Activated CD4-positive, alpha-beta T cell treated with anti-CD3 and anti-CD28 coated beads, Interleukin-2, amount 10 ng/mL, durations not matched to agents 7 days and 5 days (primary cell): ENCODE measurements around the gene PTK6. TPM values are rescaled to one million over a fixed set of nuclear protein-coding genes. Genes with fewer than 3 reads are reported as not detected.

Experiments used
- CTCF ChIA-PET: fragments of 350-600 bp; sonication (Branson Sonifier 250); formaldehyde crosslinking; loops from one replicate; lab custom pipeline; 2021; ENCODE audit warnings: antibody characterized with exemption; lab: Charles Lee
- POLR2A ChIA-PET: fragments of 350-600 bp; sonication (Branson Sonifier 250); formaldehyde crosslinking; loops from one replicate; lab custom pipeline; 2021; ENCODE audit warnings: antibody characterized with exemption; lab: Charles Lee
- DNase-seq: peaks from one replicate; pipeline ENCODE4 v3.0.0-alpha.2; 2020
- H3K27ac Mint-ChIP-seq: one replicate; pipeline ENCODE4 v1.8.0; 2021; ENCODE audit warnings: mild to moderate bottlenecking, moderate library complexity, mixed read lengths
- H3K27me3 Mint-ChIP-seq: one replicate; pipeline ENCODE4 v1.8.0; 2021; ENCODE audit warnings: mixed read lengths
- H3K36me3 Mint-ChIP-seq: one replicate; pipeline ENCODE4 v1.8.0; 2021; ENCODE audit warnings: low read depth, mixed read lengths
- H3K4me1 Mint-ChIP-seq: one replicate; pipeline ENCODE4 v1.8.0; 2021; ENCODE audit warnings: mixed read lengths
- H3K4me3 Mint-ChIP-seq: one replicate; pipeline ENCODE4 v1.8.0; 2021; ENCODE audit warnings: mild to moderate bottlenecking, moderate library complexity, mixed read lengths
- H3K9me3 Mint-ChIP-seq: one replicate; pipeline ENCODE4 v1.8.0; 2021; ENCODE audit warnings: mixed read lengths
- total RNA-seq, 2 experiments: library from RNA; stranded (reverse); gene quantifications; one replicate each; pipeline ENCODE4 v1.2.3, GENCODE V29; 2021

PTK6 gene
- total RNA-seq, 2 experiments from 2014 or later: 0.71 to 0.74 TPM

- Mint-ChIP-seq H3K4me1 (peaks cover 24% of the 10 kb centered on the region), H3K4me3 (no peak overlapping the region), H3K27ac (no peak overlapping the region), H3K27me3 (no peaks in the 10 kb centered on the region), H3K9me3 (no peaks in the 10 kb centered on the region), H3K36me3 (peaks cover 27% of the 10 kb centered on the region)
- no peak for DNase-seq
- ChIA-PET POLR2A (no interaction called here), CTCF (interaction anchor here (0.9 to 2.3 kb wide), 4 partner anchors 20 to 91 kb away, joined by 3 to 8 read pairs (median 5); partner anchors contain the start of genes RTEL1 and SRMS)
Measured at GRCh38 chr20:63567136-63567385, 29.9 kb upstream of the PTK6 start.

- H3K27me3 Mint-ChIP-seq: no peaks in the 10 kb centered on the region
- no peak for DNase-seq
- POLR2A ChIA-PET: no interaction called here
- peaks cover 27% of the 10 kb centered on the region for H3K36me3 Mint-ChIP-seq
- no peak overlapping the region for H3K27ac Mint-ChIP-seq
- H3K4me3 Mint-ChIP-seq: no peak overlapping the region
- H3K9me3 Mint-ChIP-seq: no peaks in the 10 kb centered on the region
- CTCF ChIA-PET: interaction anchor here (1.3 to 1.6 kb wide), 2 partner anchors 12 to 69 kb away, joined by 3 to 4 read pairs; no protein-coding TSS in a partner anchor
- peaks cover 24% of the 10 kb centered on the region for H3K4me1 Mint-ChIP-seq
Measured at GRCh38 chr20:63566395-63567135, 29.4 kb upstream of the PTK6 start.

GRCh38 chr20:63565699-63566335 is 28.6 kb upstream of the PTK6 start:
- Mint-ChIP-seq H3K27me3 (no peaks in the 10 kb centered on the region), H3K36me3 (peaks cover 32% of the 10 kb centered on the region), H3K4me3 (no peak overlapping the region), H3K27ac (no peak overlapping the region), H3K9me3 (no peaks in the 10 kb centered on the region), H3K4me1 (peaks cover 24% of the 10 kb centered on the region)
- ChIA-PET CTCF (interaction anchor here (0.6 to 1.6 kb wide), 3 partner anchors 8 to 145 kb away, joined by 3 to 4 read pairs (median 3); partner anchors contain the start of gene HELZ2), POLR2A (no interaction called here)
- no peak for DNase-seq

DNA sequence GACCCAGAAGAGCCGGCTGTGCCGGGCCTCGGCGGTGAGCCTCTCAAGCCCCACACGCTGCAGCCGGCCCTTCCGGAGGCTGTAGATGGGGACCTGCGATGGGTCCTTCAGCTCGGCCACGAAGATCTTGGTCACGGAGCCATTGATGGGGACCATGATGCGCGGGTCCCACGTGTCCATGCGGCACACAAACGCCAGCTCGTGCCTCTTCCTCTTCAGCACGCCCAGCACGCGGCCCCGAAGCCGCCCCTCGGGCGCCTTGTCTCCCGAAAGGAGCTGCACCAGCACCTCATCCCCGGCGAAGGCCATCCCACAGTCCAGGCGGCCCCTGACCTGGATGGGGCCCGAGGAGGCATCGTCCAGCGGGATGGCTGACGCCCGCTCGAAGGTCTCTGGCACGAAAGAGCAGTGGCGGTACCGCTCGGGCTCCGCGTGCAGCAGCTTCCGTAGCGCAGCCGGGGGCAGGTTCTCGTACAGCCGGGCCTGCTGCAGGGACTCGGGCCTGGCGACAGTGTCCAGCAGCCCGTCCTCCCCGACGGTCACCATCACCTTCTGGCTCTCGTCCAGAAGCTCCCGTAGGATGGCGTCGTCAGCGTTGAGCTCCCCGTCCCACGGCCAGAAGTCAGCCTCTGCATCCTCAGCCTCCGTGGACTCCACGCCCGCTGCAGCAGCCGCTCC is 28.0 kb upstream of the PTK6 start:
- Mint-ChIP-seq H3K27ac (no peak overlapping the region), H3K27me3 (no peaks in the 10 kb centered on the region), H3K36me3 (peaks cover 38% of the 10 kb centered on the region), H3K4me1 (peaks cover 26% of the 10 kb centered on the region), H3K4me3 (no peak overlapping the region), H3K9me3 (peaks cover 2% of the 10 kb centered on the region)
- no peak for DNase-seq
- POLR2A ChIA-PET: no interaction called here
- CTCF ChIA-PET: interaction anchor here (0.6 to 1.6 kb wide), 4 partner anchors 9 to 145 kb away, joined by 3 to 5 read pairs (median 4); partner anchors contain the start of genes HELZ2 and PTK6

DNA sequence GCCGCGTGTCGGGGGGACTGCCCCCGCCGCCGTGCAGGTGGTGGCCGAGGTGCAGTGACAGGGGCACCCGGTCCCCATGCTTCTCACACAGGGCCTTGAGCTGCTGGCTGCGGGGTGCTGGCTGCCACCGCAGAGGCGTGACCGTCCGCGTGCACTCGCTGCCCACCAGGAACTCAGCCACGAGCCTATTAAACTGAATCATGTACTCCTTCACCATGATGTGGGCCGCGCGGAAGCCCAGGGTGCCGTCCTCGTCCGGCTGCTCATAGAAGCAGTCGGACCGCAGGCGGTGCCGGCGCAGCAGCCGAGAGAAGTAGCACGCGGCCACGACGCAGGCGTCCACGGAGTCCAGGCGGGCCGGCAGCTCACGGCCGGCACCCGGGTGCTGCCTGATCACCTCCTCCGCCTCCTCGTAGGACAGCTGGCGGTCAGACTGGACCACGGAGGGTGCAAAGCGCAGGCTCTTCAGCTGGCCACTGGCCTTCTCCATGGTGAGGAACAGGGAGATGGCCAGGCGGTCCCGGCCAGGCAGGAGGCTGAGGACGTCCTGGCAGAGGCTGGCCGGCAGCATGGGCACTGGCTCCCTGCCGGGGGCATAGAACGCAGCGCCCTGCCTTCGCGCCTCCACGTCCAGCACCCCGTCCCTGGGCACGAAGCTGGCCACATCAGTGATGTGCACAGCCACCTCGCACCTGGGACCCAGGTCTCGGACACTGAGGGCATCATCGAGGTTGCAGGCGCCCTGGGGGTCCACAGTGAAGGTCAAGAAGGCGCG is 27.0 kb upstream of the PTK6 start:
- Mint-ChIP-seq H3K27ac (no peak overlapping the region), H3K4me1 (peaks cover 22% of the 10 kb centered on the region), H3K4me3 (no peak overlapping the region), H3K36me3 (peaks cover 38% of the 10 kb centered on the region), H3K9me3 (peaks cover 2% of the 10 kb centered on the region), H3K27me3 (no peaks in the 10 kb centered on the region)
- DNase-seq: no peak
- ChIA-PET POLR2A (no interaction called here), CTCF (interaction anchor here (1.4 kb wide), 1 partner anchor 27 kb away, joined by 5 read pairs; the partner anchor contains the start of gene PTK6)

DNA sequence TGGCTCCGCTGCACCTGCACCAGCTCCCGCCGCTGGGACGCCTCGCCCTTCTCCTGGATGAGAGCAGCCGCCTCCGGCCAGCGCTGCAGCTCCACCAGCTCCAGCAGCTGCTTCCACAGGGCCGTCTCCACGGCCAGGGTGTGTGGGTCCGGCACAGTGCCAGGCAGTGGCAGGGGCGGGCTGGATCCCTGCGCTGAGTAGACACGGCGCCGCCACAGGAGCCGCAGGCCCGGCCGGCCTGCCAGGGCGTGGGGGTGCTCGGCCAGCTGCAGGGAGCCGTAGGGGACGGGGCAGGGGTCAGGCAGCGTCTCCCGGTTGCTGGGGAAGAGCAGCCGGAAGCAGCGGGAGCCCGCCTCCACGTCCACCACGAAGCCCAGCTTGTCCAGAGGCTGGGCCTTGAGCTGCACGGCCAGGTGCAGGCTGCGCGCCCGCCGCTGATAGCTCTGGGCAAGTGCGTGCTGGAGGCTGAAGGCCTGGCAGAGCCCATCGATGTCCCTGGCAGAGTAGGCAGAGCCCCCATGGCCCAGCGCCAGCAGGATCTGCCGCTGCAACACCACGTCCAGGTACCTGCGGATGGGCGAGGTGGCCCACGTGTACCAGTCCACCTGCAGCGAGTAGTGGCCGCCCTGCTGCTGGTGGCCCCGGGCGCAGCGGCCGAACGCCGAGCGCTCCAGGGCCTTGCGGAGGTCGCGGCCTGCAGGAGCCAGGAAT is 26.2 kb upstream of the PTK6 start:
- no peak overlapping the region for H3K4me3 Mint-ChIP-seq
- DNase-seq: no peak
- no peak overlapping the region for H3K27ac Mint-ChIP-seq
- H3K9me3 Mint-ChIP-seq: peaks cover 2% of the 10 kb centered on the region
- H3K4me1 Mint-ChIP-seq: peaks cover 17% of the 10 kb centered on the region
- no peaks in the 10 kb centered on the region for H3K27me3 Mint-ChIP-seq
- CTCF ChIA-PET: interaction anchor here (1.1 to 1.6 kb wide), 2 partner anchors 12 to 26 kb away, joined by 4 to 5 read pairs; no protein-coding TSS in a partner anchor
- POLR2A ChIA-PET: no interaction called here
- peaks cover 38% of the 10 kb centered on the region for H3K36me3 Mint-ChIP-seq

DNA sequence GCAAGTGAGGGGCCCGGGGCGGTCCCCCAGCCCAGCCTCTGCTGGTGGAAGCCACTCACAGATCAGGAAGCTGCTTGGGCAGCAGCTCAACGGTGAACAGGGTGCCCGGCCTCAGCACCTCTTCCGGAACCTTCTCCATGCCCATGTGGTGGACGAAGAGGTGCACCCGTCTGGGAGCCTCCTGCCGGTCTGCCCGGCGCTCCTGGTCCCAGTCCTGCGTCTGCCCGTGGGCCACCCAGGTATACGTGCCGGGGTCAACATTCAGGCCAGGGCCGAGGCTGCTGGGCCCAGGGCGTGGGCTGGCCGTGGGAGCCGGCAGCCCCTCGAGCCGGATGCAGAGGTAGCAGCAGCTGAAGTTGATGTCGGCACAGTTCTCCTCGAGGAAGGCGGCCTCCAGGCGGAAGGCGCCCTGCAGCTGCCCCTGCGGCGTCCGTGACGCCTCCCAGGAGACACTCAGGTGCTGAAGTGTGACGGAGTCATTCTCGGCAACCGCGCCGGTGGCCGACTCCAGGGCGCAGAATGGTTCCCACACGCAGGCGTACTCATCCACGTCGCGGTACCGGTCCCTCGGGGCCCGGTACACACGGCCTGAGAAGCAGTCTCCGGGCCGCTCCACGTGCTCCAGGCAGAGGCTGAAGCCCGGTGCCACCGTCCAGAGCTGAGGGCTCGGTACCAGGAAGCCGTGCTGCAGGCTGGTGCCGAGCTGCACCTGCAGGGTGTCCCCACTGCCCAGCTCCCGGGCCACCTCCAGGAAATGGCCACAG is 25.5 kb upstream of the PTK6 start:
- no peak overlapping the region for H3K4me3 Mint-ChIP-seq
- H3K27ac Mint-ChIP-seq: no peak overlapping the region
- ChIA-PET CTCF (interaction anchor here (0.6 to 1.6 kb wide), 4 partner anchors 11 to 126 kb away, joined by 4 to 5 read pairs (median 4); partner anchors contain the start of gene PTK6), POLR2A (no interaction called here)
- H3K4me1 Mint-ChIP-seq: peaks cover 10% of the 10 kb centered on the region
- no peaks in the 10 kb centered on the region for H3K27me3 Mint-ChIP-seq
- peaks cover 34% of the 10 kb centered on the region for H3K36me3 Mint-ChIP-seq
- peaks cover 2% of the 10 kb centered on the region for H3K9me3 Mint-ChIP-seq
- no peak for DNase-seq

DNA sequence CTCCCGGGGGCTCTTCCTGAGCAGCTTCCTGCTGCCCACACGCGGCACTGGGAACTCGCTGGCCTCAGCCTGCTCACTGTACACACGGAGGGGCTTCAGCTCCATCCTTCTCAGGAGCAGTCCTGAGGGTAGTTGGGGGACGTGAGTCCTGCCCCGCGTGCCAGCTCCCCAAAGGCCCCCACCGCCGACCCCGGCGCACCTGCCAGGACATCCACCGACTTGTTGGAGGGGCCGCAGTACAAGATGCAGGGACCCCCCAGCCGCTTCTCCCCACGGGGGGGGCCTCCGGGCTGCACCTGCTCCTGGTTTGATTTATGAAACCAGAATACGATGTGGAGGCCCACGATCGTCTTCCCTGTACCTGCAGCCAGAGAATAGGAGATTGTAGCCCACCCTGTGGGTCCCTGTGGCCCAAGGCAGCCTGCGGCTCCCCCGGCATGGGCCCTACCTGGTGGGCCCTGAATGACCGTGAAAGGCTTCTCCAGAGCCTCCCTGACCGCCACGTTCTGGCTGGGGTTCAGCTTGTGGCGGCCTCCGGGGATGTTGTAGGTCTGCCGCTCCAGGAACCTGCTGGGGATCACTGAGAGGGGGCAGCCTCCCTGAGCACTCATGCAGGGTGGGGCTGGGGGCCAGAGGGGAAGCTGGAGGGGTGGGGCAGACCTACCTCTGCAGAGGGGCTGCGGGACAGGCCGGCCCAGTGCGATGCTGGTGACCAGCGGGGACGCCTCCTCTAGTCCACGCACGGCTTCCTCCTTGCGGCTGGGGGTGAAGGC is 24.6 kb upstream of the PTK6 start:
- Mint-ChIP-seq H3K27me3 (no peaks in the 10 kb centered on the region), H3K27ac (no peak overlapping the region), H3K9me3 (peaks cover 2% of the 10 kb centered on the region), H3K4me1 (peaks cover 2% of the 10 kb centered on the region), H3K4me3 (no peak overlapping the region), H3K36me3 (peaks cover 25% of the 10 kb centered on the region)
- POLR2A ChIA-PET: no interaction called here
- CTCF ChIA-PET: interaction anchor here (0.6 to 1.6 kb wide), 4 partner anchors 10 to 125 kb away, joined by 3 to 5 read pairs (median 4); partner anchors contain the start of gene PTK6
- no peak for DNase-seq

GRCh38 chr20:63560856-63561609 is 23.9 kb upstream of the PTK6 start:
- peaks cover 25% of the 10 kb centered on the region for H3K36me3 Mint-ChIP-seq
- H3K27me3 Mint-ChIP-seq: no peaks in the 10 kb centered on the region
- H3K9me3 Mint-ChIP-seq: peaks cover 2% of the 10 kb centered on the region
- POLR2A ChIA-PET: no interaction called here
- peaks cover 2% of the 10 kb centered on the region for H3K4me1 Mint-ChIP-seq
- no peak for DNase-seq
- H3K27ac Mint-ChIP-seq: no peak overlapping the region
- H3K4me3 Mint-ChIP-seq: no peak overlapping the region
- CTCF ChIA-PET: interaction anchor here (0.9 to 1.6 kb wide), 2 partner anchors 23 to 81 kb away, joined by 3 to 5 read pairs; partner anchors contain the start of gene PTK6

DNA sequence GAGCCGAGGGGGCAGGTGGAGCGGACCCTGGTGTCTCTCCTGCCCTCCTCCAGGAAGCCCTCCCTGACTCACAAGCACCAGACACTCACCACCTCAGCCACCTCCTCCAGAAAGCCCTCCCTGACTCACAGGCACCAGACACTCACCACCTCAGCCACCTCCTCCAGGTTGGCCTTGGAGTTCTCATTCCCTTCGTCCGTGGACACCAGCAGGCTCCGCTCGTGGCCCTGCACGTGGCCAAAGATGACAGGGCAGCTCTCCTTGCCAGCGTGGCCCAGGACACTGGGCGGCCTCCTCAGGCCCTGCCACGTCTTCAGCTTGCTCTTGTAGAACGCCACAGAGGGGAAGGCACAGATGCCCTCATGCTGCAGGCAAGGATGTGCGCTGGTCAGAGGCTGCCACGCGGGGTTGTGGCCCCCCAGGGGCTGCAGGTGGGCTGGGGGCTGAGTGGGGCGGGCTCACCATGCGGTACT is 23.2 kb upstream of the PTK6 start:
- peaks cover 20% of the 10 kb centered on the region for H3K36me3 Mint-ChIP-seq
- no peak overlapping the region for H3K27ac Mint-ChIP-seq
- ChIA-PET POLR2A (no interaction called here), CTCF (no interaction called here)
- peaks cover 2% of the 10 kb centered on the region for H3K4me1 Mint-ChIP-seq
- no peaks in the 10 kb centered on the region for H3K27me3 Mint-ChIP-seq
- no peak overlapping the region for H3K4me3 Mint-ChIP-seq
- no peak for DNase-seq
- H3K9me3 Mint-ChIP-seq: peaks cover 2% of the 10 kb centered on the region
